IPS DF 6.9 (cell line): ENCODE data around the gene ASH1L.

Experiments
- DNase-seq: peaks from one replicate; pipeline ENCODE4 v3.0.0-alpha.2; 2013; ENCODE audit warnings: low read depth, low spot score
- H3K27ac ChIP-seq: one replicate; pipeline ENCODE4 v1.5.1; 2013; ENCODE audit warnings: low read length, control low read depth
- H3K27me3 ChIP-seq: 2 replicates; pipeline ENCODE4 v1.6.1; 2013; ENCODE audit warnings: mild to moderate bottlenecking, low read length; ENCODE audit not compliant: control insufficient read depth, insufficient read depth
- H3K36me3 ChIP-seq: 2 replicates; pipeline ENCODE4 v1.6.1; 2013; ENCODE audit warnings: low read length; ENCODE audit not compliant: control insufficient read depth, insufficient read depth
- H3K4me1 ChIP-seq: 2 replicates; pipeline ENCODE4 v1.6.1; 2013; ENCODE audit warnings: low read length; ENCODE audit not compliant: control insufficient read depth, insufficient read depth
- H3K4me3 ChIP-seq: 2 replicates; pipeline ENCODE4 v1.5.1; 2013; ENCODE audit warnings: mild to moderate bottlenecking, low read length
- H3K9me3 ChIP-seq: 2 replicates; pipeline ENCODE4 v1.6.1; 2013; ENCODE audit warnings: low read length, inconsistent platforms; ENCODE audit not compliant: control insufficient read depth, insufficient read depth
- WGBS: extraction: QIAGEN DNeasy Blood & Tissue Kit; methylation state at CpG from one replicate; pipeline ENCODE4 v1.1.7; 2013; ENCODE audit warnings: mixed read lengths, missing lambda C conversion rate; ENCODE audit not compliant: insufficient read length, insufficient coverage; 5-methylcytosine and 5-hydroxymethylcytosine counted together

The ASH1L gene

GRCh38 chr1:155555915-155556314 is 6.7 kb downstream of the ASH1L start:
- Histone ChIP-seq H3K4me1 (no peaks in the 10 kb centered on the region), H3K27ac (no peak overlapping the region), H3K9me3 (no peaks in the 10 kb centered on the region), H3K4me3 (no peak overlapping the region), H3K27me3 (no peaks in the 10 kb centered on the region), H3K36me3 (no peaks in the 10 kb centered on the region)
- DNase-seq: no peak

DNA sequence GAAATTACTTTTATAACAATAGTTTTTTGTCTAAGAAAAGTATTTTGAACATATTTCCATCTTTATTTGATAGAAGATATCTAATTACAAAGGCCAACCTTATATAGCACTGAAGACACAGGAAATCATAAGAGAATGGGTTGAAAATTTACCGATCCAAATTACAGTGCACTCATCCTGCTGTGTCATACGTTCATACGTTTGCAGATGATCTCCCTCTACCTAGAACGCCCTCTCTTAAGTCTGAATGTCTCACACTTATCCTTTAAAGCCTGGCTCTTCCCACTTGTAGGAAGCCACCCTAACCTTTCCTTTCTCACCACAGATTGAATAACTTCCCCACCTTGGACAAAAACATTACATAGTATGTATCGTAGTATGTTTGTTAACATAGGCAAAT is 9.3 kb downstream of the ASH1L start:
- Histone ChIP-seq H3K27ac (no peak overlapping the region), H3K36me3 (no peaks in the 10 kb centered on the region)

GRCh38 chr1:155548706-155549105 is 13.9 kb downstream of the ASH1L start:
- Histone ChIP-seq H3K36me3 (no peaks in the 10 kb centered on the region), H3K27ac (no peak overlapping the region), H3K4me1 (no peaks in the 10 kb centered on the region), H3K9me3 (no peaks in the 10 kb centered on the region), H3K27me3 (no peaks in the 10 kb centered on the region), H3K4me3 (no peak overlapping the region)
- DNase-seq: no peak
- WGBS: no CpG with 5 or more reads among the region's 2 CpGs

More for the DNA sequence above, 9.3 kb downstream of the ASH1L start:
- Histone ChIP-seq H3K9me3 (no peaks in the 10 kb centered on the region), H3K27me3 (no peaks in the 10 kb centered on the region), H3K4me3 (no peak overlapping the region), H3K4me1 (no peaks in the 10 kb centered on the region)
- no peak for DNase-seq
- no CpG with 5 or more reads among the region's 5 CpGs for WGBS

- Histone ChIP-seq H3K27ac (no peak overlapping the region), H3K4me3 (no peak overlapping the region), H3K36me3 (no peaks in the 10 kb centered on the region), H3K4me1 (no peaks in the 10 kb centered on the region), H3K27me3 (no peaks in the 10 kb centered on the region), H3K9me3 (no peaks in the 10 kb centered on the region)
- no peak for DNase-seq
- no CpG with 5 or more reads among the region's 4 CpGs for WGBS
Observed at GRCh38 chr1:155540000-155540874, 22.4 kb downstream of the ASH1L start.

DNA sequence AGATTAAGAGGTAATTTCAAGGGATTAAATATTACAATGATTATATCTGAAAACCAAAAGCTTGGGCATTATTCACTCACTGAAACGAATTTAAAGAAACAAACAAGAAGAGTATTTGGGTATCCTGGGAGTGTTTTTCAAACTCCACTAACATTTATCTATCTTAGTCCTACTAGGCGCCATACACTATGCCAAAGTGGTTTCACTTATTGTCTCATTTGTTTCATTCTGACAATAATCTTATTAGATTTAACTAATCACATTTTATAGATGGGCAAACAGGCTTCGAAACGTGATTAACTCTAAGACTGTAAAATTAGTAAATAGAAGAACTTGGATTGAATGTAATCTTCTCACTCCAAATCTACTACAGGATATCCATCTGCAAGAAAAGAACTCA is 25.4 kb downstream of the ASH1L start:
- Histone ChIP-seq H3K27ac (no peak overlapping the region), H3K36me3 (no peaks in the 10 kb centered on the region), H3K9me3 (no peaks in the 10 kb centered on the region), H3K4me1 (no peaks in the 10 kb centered on the region), H3K27me3 (no peaks in the 10 kb centered on the region), H3K4me3 (no peak overlapping the region)
- WGBS: no CpG with 5 or more reads among the region's 4 CpGs
- DNase-seq: no peak

DNA sequence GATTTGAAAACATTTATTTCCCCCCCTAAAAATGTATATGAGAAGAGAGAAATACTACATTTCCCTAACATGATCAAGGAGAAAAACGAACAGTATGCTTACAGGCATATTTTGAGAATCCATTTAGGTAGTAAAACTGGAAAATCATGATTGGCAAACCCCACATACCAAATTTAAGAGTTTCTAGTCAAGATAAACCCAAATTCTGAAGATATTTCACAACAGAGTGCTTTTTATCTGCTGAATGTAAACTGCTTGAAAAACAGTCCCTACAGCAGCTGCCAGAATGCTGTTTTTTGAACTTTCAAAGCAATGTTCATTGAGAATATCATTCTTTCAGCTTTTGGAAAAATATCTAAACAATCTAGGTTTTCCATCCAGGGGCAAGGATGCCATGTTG is 31.0 kb downstream of the ASH1L start:
- WGBS: no CpG with 5 or more reads among the region's 1 CpG
- no peak for DNase-seq
- H3K4me3 ChIP-seq: no peak overlapping the region
- H3K36me3 ChIP-seq: no peaks in the 10 kb centered on the region
- no peaks in the 10 kb centered on the region for H3K4me1 ChIP-seq
- H3K27me3 ChIP-seq: no peaks in the 10 kb centered on the region
- H3K9me3 ChIP-seq: no peaks in the 10 kb centered on the region
- H3K27ac ChIP-seq: no peak overlapping the region

DNA sequence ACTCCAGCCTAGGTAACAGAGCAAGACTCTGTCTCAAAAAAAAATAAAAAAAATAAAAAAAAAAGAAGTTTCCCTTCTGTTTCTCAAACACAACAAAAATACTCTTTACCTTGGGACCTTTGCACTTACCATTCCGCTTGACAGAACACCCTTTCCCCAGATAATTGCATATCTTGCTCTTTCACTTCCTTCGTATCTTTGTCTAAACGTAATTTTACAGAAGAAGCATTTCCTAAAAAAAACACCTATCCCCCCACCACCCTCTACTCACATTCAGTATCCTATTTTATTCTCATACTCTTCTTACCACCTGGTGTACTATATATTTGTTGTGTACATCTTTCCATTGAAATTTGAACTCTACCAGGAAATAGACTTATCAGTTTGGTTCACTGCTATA is 32.7 kb downstream of the ASH1L start:
- no peak for DNase-seq
- Histone ChIP-seq H3K4me3 (no peak overlapping the region), H3K36me3 (no peaks in the 10 kb centered on the region), H3K4me1 (no peaks in the 10 kb centered on the region), H3K27me3 (no peaks in the 10 kb centered on the region), H3K9me3 (no peaks in the 10 kb centered on the region), H3K27ac (no peak overlapping the region)
- WGBS: 100% methylated on average over 2 of the region's 3 CpGs

DNA sequence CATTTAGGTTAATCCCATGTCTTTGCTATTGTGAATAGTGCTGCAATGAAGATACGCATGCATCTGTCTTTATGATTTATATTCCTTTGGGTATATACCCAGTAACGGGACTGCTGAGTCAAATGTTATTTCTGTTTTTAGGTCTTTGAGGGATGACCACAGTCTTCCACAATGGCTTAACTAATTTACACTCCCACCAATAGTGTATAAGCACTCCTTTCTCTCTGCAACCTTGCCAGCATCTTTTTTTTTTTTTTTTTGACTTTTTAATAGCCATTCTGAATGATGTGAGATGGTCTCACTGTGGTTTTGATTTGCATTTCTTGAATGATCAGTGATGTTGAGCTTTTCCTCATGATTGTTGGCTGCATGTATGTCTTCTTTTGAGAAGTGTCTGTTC is 33.5 kb downstream of the ASH1L start:
- Histone ChIP-seq H3K9me3 (no peaks in the 10 kb centered on the region), H3K27ac (no peak overlapping the region), H3K36me3 (no peaks in the 10 kb centered on the region), H3K4me3 (no peak overlapping the region), H3K4me1 (no peaks in the 10 kb centered on the region), H3K27me3 (no peaks in the 10 kb centered on the region)
- WGBS: no CpG with 5 or more reads among the region's 2 CpGs
- no peak for DNase-seq

DNA sequence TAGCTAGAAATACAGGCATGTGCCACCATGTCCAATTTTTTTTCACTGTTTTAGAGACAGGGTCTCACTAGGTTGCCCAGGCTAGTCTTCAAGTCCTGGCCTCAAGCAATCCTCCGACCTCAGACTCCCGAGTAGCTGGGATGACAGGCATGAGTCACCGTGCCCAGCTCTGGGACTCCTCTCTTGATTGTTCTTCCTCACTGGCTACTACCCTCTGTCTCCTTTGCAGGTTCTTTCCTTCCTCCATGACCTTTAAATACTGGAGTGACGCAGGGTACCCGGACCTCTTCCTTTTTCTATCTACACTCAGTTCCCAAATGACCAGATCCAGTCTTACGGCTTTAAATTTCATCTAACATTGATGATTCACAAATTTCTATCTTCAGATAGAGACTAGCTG is 34.9 kb downstream of the ASH1L start:
- no CpG with 5 or more reads among the region's 6 CpGs for WGBS
- H3K27ac ChIP-seq: no peak overlapping the region
- H3K9me3 ChIP-seq: no peaks in the 10 kb centered on the region
- no peak for DNase-seq
- no peaks in the 10 kb centered on the region for H3K4me1 ChIP-seq
- H3K36me3 ChIP-seq: no peaks in the 10 kb centered on the region
- no peak overlapping the region for H3K4me3 ChIP-seq
- H3K27me3 ChIP-seq: no peaks in the 10 kb centered on the region

DNA sequence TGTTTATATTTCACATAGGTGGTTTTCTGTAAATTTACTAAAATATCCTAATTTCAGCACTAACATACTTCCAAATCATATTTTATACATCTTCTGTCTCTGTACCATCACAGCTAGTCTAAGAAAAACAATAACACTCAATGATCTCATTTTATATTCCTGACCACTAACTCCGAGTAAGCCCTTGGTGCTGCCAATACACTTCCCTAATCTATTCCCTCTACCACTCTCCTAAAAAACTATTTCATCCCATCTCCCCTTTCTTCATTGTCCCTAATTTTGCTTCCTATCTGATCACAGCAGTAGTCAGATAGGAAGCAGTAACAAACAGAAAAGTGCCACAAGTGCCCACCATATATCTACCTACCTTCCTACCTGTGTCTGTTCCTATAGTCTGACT is 36.2 kb downstream of the ASH1L start:
- no CpG with 5 or more reads among the region's 1 CpG for WGBS
- no peak for DNase-seq

GRCh38 chr1:155522069-155522468 is 40.5 kb downstream of the ASH1L start:
- H3K27ac ChIP-seq: no peak overlapping the region
- no peaks in the 10 kb centered on the region for H3K27me3 ChIP-seq
- H3K4me3 ChIP-seq: no peak overlapping the region
- no peaks in the 10 kb centered on the region for H3K4me1 ChIP-seq
- WGBS: 100% methylated on average over 2 of the region's 2 CpGs
- H3K9me3 ChIP-seq: no peaks in the 10 kb centered on the region
- no peaks in the 10 kb centered on the region for H3K36me3 ChIP-seq
- DNase-seq: no peak

More for the DNA sequence above, 36.2 kb downstream of the ASH1L start:
- Histone ChIP-seq H3K36me3 (no peaks in the 10 kb centered on the region), H3K27me3 (no peaks in the 10 kb centered on the region), H3K4me1 (no peaks in the 10 kb centered on the region), H3K9me3 (no peaks in the 10 kb centered on the region), H3K27ac (no peak overlapping the region), H3K4me3 (no peak overlapping the region)
